Glomerular visceral epithelial cell (primary cell): Measurements from ENCODE around the gene FLCN.
A peak's percentile ranks its signal among the peaks of the same experiment; 100 is the strongest.

Experiments used
- DNase-seq: peaks from one replicate; pipeline ENCODE4 v3.0.0-alpha.2; 2016; ENCODE audit errors: extremely low spot score

The FLCN gene

DNA sequence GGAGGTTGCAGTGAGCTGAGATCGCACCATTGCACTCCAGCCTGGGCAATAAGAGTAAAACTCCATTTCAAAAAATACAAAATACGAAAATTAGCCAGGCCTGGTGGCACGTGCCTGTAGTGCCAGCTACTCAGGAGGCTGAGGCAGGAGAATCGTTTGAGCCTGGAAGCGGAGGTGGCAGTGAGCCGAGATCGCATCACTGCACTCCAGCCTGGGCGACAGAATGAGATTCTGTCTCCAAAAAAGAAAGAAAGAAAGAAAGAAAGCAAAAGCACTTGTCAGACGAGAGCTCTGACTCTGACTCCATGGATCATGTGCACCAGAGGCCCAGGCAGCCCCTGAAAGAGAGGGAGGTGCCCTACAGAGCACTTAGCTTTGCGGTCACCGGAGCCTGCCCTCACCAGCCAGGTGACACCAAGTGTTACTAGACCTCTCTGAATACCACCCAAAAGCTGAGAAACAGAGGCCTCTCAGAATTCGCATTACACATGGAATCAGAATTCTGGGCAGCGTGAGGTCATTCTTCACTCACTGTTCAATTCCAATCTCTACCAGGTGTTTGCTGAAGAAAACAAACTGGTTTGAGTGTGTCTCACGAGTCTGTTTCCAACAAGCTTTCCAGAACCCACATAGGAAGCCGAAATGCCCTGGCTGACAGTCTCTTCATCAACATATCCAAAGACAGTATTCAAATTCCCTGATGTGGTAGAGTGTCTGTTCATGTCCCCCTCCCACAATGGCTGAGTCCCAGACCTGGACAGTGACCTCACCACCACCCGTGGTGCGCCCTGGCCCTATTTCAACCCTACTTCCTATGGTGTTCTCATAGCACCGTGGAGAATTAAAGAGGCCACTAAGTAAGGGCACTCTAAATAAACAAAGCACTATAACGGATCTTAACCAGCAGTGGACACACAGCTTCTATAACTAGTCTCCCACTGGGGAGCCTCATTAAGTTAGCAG is 1.5 kb downstream of the FLCN start:
- DNase-seq: peak; percentile 82

DNA sequence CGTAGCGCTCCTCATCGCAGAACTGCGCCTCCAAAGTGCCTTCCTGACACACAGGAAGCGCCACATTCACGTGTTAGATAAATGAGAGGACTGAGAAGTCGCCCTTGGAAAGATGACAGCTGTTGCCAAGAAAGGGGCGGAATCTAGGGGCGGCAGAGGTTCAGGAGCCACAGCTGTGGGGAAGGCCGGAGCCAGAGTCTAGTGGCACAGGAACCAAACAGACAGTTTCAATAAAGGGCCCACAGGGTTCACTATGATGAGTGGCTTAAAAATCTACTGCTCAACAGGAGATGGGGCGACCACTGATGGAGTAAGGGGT is 4.7 kb downstream of the FLCN start:
- DNase-seq: no peak

DNA sequence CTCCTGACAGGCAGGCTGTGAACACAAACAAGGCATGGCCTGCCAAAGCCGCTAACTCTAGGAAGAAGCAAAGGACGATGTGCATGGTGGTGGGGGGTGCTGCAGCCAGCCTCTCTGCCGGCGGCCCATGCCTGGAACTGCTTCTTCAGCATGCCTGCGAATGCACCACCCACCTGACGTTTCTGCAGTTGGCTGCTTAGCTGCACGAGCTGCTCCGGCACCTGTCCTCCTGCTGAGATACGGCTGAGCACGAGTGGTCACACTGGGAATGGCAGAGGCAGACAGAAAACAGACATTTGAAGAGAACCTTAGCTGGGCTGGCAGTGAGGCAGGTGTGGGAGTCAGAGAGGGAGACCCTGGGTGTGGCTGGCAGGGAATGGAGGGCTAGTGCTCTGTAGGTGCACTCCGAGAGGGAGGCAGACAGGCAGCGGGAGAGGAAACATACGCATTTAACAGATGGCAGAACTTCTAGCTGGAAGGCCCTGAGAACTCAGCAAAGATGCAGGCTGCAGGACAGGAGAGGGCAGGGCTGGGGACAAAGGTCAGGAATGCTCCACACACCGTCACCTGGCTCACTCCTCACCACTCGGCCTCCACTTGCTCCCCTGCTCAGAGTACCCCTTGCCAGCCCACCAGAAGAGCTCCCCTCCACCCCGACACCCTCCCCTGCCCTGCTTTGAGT is 5.2 kb downstream of the FLCN start:
- DNase-seq: no peak

DNA sequence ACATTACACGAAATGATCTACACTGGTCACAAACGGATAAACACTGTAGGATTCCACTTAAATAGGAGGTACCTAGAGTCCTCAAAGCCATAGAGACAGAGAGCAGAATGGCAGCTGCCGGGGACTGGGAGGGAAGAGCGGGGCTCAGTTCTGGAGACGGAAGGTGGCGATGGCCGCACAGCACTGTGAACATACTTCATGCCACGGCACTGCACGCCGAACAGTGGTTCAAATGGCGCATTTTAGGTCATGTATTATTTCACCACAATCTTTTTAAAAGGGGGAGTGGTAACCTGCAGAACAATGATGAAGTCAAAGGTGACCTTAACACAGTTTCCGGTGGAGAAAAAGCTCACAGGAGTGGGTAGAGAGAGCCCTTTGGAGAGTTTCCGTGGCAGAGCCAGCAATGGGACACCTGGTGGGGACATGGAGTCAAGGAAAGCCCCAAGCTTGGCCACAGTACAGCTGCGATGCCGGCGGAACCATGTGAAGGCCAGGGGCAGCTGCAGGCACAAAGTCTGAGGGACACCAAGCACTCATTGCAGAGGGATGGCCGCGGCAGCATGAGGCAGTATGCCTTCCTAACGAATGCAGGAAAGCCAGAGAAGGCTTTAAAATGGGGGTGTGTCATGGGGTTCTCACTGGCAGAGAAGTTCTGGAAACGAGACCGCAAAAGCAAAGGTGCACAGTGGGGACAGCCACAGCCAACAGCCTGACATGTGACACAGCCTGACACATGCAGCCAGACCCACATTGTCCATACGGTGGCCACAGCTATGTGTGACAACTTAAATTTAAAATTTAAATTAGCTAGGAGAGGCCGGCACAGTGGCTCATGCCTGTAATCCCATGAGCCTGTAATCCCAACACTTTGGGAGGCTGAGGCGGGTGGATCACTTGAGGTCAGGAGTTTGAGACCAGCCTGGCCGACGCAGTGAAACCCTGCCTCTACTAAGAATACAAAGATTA is 7.3 kb downstream of the FLCN start:
- no peak for DNase-seq

DNA sequence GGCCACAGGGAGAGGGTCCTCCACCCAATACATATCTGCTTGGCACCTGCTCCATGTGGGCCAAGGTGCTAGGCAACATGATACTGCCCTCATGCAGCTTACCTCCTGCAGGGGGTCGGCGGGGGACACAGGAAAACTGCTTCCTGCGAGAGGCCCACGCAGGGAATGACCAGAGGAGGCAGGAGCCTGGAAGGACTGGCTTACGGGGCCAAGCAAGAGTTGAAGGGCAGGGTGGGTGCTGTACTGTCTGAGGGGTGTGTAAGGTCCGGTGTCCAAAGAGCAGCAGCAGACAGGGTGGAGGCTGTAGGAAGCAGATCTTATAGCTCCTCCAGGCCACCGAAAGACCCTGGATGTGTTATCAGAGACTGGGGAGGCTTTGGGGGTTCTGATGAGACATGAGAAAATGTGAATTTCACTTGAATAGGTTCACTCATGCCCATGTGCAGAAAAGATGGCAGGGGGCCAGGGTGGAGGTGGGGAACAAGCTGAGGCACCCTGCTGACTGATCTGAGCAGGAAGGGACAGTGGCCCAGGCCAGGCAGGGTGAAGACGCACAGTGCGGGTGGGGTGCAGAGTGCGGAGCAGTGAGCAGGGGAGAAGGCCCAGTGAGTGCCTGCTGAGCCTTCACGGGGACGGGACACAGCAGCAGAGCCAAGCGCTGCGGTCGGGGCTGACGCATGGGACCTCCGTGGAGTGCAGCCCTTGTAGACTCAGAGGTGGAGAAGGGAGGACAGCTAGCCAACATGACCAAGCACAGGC is 8.3 kb downstream of the FLCN start:
- DNase-seq: no peak

DNA sequence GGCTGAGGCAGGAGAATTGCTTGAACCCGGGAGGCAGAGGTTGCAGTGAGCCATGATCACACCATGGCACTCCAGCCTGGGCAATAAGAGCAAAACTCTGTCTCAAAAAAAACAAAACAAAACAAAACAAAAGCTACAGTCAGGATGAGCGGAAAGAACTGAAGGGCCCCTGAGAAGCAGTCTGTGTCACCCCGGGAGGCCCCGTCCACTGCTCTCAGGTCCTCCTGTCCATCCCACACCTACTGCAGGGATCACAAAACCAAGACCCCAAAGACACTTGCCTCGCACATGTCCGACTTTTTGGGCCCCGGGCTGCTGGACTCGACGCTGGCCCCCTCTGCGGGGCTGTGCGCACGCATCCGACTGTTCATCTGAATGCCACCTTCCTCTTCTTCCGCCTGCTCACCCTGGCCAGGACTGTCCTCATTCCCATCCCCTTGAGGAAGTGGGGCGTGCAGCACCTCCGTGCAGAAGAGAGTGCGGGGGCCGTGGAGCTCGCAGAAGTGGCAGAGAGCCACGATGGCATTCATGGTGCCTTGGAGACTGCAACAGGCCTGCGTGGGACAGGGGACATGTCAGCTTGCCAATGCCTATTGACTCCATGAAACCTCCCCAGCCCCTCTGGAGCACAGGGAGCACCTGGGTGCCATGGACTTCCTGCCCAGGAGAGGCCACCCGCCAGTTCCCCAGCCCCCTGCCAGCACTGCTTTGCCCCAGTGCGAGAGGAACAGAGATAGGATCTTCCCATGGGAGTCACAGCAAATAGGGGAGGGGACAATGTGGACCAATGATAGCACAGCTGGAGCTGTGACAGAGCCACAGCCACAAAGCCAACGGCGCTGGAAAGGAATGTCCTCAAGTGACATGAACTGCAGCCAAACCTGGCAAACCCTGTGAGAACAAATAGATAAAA is 9.1 kb downstream of the FLCN start:
- no peak for DNase-seq

DNA sequence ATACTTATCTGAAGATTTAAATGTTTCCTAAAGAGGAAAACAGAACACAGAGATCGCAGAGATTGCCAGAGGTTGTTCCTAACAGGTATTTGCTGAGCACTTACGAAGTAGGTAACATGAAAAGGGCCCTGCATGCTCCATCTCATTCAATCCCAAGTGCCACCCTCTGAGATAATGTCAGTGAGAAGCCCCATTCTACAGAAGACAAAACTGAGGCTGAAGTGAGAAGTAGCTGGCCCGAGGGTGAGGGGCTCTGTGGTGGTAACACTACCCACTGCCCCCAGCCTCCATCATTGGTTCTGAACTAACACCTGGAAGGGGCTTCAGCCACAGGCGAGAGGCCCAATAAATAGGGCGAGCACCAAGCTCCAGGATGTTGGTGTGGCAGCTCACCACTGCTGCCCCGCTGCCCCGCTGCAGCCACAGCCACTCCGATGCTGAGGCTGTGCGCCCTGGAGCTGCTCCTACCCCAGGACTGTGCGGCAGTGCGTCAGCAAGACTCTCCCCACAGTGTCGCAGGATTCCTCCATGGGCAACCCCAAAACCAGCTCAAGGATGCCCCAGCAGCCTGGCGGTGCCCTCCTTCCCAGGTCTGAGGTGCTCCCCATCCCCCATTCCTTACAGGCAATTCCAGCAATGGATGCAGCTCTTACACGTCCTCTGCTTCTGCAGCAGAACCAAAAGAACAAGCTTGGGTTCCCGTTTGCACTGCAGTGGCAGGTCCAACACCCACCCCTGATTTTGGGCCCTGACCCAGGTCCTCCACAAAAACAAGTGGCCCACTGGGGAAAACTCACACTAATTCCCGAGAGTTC is 10.3 kb downstream of the FLCN start:
- no peak for DNase-seq

DNA sequence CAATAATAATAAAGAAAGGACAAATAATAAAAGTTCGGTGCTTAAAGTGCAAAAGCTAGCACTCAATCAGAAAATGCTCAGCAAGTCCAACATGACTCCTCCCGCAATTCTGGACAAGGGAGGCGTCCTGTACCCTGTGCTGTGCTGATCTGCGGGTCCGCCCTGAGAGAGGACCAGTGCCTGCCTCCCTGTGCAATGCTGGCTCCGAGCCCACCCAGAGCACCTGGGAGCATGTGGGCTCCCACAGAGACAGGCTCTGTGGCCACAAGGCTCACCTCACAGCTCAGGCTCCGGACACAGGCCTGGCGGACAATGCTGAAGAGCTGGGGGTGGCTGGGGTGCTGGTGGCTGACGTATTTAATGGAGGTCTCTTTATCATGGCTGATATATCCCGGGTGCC is 11.1 kb downstream of the FLCN start:
- no peak for DNase-seq

DNA sequence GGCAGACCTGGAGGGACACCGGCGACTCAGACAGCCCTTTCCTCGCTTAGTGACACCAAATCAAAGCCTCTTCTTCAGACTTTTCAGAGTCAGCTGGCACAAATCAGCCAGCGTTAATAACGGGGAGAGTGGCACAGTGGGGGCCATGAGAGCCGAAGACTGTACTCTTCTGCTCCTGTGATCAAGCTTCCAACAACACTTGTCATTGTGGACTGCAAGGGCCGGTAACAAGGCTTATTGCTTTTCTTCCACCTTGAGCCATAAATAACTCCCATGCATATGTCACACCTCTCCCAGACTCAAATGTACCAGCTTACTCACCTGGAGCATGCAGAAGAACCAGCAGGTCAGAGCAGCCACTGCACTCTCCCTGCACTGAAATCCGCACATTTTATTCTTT is 12.8 kb downstream of the FLCN start:
- no peak for DNase-seq

DNA sequence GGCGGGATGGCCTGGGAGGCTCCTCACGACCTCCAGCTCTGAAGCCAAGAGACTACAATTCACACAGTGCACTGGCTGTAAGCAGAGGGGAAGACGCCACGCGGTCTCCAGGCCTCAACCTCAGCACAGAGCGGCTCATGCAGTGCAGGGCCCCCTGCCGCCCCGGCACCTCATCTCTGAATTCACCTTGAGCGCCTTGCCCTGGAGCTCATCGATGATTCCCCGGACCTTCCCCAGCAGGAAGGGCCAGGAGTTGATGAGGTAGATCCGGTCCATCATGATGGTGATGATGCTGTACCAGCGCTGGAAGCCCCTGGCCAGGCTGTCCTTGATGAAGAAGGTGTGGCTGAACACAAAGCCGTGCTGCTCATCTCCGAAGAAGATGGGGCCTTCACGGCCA is 13.2 kb downstream of the FLCN start:
- DNase-seq: no peak

DNA sequence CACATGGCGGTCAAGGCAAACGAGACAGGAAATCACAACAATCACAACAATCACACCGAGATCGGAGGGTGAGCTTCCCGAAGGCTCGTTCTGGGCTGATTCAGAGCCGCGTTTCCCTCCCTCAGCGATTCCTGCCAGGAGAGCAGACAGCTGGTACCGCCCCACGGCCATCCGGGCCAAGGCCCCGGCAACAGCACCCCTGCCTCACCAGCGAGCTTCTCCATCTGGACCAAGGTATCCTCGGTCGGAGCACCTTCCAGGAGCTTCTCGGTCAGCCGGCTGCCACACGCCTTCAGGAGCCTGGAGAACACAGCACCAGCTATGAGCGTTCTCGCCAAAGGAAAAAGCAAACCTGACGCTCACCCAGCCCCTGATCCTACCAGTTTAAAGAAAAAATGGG is 15.6 kb downstream of the FLCN start:
- no peak for DNase-seq

DNA sequence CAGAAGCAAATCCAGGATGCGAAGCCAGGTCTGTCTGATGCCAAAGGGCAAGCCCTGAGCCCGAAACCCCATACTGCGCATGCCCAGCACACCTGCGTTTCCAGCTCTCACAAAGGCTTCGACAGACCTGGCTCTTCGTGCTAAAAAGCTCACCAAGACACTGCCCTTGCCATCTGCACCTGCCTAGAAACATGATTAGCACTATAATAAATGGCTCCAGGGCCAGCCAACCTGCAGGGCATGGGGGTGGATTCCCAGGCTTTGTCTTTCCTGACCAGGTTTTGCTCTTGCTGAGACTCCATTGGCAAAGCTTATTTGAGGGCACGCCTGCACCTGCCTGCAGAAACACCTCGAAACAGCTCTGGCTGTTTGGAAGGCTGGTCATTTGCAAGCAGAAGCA is 16.4 kb downstream of the FLCN start:
- no peak for DNase-seq

DNA sequence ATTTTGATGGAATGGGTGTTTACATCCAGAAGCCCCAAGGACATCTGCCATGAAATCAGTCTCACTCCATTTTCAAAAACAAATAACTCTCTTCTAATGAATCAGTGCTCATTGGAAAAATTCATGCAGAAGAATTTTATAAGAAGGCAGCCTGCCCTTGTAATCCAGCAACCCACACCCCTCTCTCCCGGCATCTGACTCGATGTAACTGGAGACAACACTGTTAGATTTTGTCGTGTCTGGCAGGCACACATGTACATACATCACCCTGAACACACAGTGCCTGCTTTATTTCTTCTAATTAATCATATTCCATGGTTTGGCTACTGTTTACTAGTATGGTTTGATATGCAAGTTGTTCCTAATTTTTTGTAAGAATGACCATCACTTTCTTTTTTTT is 19.0 kb downstream of the FLCN start:
- DNase-seq: no peak

DNA sequence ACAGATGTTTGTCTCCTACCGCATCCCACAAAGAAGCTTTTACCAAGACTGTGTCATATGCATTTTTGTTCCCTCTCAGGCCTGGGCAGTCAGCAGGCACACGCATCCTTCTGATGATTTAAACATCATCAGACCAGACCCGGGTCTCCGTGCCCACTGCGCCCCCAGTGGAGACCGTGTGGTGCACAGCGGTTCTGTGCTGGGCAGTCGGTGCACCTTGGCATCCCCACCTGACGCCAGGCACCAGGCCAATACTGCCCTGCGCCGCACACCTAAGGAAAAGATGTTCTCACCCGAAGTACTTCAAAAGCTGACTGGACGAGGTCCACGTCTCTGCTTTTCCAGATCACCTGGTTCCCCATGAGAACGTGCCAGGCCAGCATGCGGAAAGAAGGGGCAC is 20.2 kb downstream of the FLCN start:
- DNase-seq: no peak

DNA sequence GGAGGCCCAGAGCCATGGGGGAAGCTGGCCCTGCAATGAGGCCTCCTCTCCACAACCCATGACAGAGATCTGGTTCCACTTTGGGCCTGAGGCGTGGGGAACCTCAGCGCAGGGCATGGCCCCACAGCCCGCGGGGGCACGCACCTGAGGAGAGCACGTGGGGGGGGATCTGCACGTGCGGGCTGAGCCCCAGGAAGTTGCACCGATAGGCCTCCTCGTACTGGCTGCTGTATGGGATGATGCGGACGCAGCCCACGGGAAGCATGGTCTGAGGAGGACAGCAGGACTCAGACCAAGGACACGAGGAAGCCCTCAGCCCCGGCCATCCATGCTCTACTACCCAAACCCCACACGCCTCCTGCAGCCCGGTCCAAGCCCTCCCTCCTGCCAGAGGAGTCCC is 20.7 kb downstream of the FLCN start:
- DNase-seq: no peak

DNA sequence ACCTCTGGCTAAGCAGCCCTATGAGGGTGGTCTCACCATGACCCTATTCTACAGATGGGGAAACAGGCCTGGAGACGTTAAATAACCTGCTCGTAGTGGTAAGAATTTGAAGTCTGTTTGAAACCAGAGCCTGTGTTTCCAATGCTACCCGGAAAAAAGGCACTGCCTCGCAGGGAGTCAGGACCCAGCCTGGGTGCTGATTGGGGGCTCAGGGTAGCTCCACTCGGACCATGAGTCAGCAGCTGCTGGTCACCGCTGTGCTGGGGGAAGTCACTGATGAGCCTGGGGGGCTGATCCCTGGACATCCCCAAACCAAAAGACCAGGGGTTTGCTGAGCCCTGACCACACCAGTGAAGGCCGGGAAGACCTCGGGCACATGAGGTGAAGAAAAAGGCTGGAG is 21.4 kb downstream of the FLCN start:
- DNase-seq: no peak

DNA sequence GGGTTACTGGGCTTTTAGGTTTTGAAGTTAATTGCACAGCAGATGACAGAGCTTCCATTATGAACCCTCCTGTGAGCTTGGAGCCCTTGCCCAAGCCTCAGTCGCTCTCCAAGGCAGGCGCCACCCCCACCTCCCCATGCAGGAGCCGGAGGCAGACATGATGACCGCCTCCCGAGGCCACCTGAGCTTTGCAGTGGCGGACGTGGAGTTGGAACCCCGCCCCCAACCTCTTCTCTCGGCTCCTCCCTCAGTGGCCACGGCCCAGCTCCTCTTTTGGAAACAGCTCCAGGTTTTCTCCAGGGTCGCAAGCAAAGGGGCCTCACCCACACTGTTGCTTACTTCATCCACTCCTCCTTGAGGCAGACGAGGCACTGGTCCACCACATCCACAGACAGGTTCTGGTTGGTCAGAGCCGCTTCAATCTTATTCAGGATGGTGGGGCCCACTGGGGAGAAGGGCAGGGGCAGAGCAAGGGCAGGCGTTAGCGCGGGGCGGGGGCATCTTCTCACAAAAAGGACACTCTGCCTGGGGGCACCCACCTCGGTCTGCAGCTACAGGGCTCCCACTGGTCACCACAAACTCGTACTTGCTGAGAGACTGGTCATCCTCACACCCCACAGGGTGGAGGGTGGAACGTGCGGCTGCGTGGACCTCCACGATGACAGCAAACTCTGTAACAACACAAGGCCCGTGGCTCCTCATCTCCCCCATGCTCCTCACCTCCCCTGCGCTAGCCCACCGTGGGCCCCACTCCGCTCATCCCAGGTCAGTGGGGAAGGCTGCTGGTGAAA is 22.1 kb downstream of the FLCN start:
- DNase-seq: no peak

DNA sequence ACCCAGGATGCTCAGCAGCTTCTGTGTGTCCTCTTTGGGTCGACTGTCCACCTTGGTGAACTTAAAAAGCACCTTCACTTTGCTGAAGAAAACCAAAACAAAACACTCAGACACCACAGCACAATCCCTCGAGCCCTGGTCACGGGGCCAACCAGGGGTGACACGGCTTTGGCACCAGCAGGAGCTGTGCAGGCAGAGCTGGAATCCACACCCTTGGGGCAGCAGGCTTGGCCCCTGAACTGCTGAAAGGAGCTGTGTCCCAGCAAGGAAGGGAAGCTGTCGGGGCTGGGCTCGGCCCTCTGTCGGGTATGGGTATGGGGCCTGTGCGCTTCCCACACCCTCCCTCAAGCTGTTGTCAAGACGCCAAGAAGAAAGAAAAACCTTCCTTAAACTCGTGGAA is 23.2 kb downstream of the FLCN start:
- DNase-seq: no peak

DNA sequence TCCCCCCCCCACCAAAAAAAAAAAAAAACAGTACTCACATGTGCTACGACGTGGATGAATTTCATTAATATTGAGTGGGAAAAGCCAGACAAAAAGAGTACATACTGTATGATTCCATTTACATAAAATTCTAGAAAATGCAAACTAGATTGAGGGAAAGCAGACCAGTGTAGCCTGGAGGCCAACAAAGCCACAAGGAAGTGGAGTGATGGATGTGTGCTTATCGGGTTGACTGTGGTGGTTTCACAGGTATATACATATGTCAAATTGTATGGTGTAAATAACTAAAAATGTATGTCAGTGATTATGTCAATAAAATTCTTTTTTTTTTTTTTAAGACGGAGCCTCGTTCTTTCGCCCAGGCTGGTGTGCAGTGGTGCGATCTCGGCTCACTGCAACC is 29.0 kb downstream of the FLCN start:
- no peak for DNase-seq
